GM18498 (cell line): ENCODE results near the gene EMID1.

Experiments
- ATAC-seq: cut with Tn5 transposase; IDR thresholded peaks from one replicate; pipeline ENCODE4 v1.9.1; 2021; ENCODE audit warnings: mild to moderate bottlenecking, moderate library complexity; ENCODE audit not compliant: unreplicated experiment

EMID1 gene

DNA sequence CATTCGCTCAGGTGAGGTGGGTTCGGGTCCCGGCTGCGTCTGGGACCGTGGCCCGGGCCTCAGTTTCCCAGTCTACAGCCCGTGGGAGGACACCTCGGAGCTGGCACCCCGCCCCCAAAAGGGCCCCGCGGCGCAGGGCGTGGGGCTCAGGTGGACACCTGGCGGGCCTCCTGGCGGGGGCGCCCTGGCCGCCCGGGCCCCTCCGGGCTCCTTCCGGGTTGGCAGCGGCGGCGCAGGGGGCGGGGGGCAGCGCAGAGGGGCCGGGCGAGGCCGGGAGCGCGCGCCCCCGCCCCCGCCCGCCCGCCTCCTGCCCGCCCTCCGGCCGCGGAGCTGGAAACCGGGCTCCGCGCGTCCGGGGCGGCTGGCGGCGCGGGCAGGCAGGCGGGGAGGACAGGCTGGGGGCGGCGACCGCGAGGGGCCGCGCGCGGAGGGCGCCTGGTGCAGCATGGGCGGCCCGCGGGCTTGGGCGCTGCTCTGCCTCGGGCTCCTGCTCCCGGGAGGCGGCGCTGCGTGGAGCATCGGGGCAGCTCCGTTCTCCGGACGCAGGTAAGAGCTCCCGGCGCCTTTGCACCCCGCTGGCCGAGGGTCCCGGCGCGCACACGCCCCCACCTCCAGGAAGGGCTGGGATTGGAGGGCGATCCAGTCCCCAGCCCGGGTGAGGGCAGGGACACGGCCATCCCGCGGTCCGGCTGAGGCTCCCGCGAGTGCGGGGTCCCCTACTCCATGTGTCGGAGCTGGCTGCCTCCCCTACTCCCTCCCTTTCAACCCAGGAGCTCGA lies at the start of gene EMID1:
TSS of gene EMID1 (plus strand) at position 303 of the 778 bp plus-strand sequence. CDS start at position 446, 143 bp downstream.
- peak; percentile 29 for ATAC-seq

GRCh38 chr22:29155966-29156365 lies 49.7 kb upstream of the EMID1 start:
- ATAC-seq, result no peak

DNA sequence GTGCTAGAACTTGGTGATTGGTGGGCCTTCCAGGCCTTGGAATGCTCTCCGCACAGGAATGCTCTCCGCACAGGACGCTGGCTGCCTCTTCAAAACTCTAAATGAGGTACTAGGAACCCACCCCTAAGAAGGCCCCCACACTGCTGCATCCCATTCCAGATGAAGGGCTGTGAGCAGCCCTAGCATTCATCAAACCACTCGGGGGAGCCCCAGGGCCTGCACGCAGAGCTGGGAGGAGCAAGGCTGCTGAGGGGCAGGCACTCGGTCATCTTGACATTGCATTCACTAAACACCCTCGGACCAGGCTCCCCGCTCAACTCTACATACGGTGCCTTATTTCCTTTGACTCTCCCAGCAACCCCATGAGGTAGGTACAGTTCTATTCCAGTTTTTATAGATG lies 49.2 kb upstream of the EMID1 start:
- no peak for ATAC-seq

DNA sequence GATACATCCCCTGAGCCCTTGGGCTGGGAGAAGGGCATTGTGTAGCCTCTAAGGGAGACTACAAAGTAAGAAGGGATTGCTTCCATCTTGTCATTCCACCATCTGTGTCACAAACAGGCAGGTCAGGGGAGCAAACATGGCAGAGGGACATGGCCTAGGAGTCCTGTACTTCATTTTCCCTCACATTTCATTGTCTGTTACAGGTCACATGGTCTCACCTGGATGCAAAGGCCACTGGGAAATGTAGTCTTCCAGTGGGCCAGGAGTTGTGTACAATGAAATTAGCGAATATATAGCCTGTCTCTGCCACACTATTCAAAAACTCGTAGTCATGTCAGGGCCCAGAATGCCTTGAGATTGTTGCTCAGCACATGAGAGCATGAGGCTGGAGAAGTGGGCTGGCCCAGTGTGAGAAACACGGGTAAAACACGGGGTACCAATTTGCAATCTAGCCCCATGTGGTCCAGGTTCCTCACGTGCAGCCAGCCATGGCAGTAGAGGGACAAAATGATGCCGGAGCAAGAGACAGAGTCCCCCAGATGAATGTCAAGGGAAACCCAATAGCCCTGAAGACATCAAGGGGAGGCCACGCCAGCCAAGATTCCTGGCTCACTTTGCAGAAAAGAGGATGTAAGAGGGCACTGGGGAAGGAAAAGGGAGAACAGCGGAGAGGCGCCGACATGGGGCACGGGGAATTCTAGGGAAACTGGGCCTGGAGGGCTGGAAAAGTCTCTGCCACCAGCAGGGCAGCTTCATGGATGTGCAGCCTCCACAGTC lies 47.7 kb upstream of the EMID1 start:
- ATAC-seq, result no peak

- ATAC-seq, result no peak
Observed at GRCh38 chr22:29158546-29158945, 47.1 kb upstream of the EMID1 start.

GRCh38 chr22:29163808-29164207 lies 41.9 kb upstream of the EMID1 start:
- no peak for ATAC-seq

DNA sequence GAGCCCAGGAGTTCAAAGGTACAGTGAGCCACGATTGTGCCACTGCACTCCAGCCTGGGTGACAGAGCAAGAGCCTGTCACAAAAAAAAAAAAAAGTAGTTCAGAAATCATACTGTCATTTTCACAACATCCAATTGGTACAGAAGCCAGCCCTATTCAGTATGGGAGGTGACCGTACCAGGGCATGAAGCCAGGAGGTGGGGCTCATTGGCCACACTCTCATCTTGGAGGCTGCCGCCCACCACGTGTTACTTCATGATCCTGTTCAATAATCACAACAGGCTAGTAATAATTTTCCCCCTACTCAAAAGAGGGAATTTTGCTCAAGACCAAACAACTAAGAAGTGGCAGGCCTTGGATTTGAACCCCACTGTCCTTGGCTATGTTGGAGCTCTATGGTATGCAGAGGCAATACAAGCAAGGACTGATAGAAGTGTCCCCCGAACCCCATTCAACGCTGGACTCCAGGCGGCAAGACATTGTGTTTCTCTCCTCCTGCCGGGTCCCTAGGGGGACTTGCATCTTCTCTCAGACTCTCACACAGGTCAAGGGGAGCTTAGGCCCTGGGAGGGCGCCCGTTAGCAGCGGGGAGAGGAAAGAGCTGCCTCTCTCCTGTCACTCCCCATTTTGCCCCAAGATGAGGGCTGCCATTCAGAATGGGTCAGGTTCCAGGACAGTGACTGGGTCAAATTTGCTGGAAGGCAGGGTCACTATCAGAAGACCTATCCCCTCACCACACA lies 40.2 kb upstream of the EMID1 start:
- no peak for ATAC-seq

DNA sequence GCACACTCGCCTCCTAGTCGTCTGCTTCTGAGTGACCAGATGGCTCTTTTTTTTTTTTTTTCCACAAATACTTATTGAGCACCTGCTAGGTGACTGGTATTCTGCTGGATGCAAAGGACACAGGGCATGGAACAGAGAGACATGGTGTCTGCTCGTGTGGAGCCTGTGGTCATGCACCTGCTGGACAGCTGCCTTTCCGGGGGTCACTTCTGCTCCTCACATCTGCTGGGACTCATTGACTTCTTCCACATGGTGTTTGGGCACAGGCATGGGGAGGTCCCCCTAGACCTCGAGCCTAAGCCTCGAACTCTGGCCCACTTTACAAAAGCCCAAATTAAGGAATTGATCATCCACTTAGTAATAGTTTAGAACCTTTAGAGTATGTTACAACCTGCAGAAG lies 39.5 kb upstream of the EMID1 start:
- ATAC-seq, result no peak

- ATAC-seq, result peak; percentile 92
Observed at GRCh38 chr22:29167032-29167911, 38.4 kb upstream of the EMID1 start.

DNA sequence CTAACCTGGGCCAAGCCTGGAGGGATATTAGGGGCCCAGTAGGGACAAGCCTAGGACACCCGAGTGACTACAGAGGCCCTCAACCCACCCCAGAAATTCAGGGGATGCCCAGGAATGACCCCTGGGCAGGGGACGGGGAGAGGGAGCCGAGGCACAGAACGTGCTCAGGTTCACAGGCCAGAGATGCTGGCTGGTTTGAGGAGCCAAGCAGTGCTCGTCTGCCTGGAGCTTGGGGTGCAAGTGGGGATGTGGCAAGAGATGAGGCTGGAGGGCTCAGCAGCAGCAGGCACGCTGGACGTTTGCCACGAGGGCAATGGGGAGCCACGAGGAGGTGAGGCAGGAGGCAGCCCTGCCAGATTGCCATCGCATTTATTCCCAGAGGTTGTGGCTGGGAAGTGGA lies 34.0 kb upstream of the EMID1 start:
- ATAC-seq, result no peak

- no peak for ATAC-seq
Observed at GRCh38 chr22:29172216-29172615, 33.5 kb upstream of the EMID1 start.

- ATAC-seq, result no peak
Observed at GRCh38 chr22:29175312-29175835, 30.3 kb upstream of the EMID1 start.

- no peak for ATAC-seq
Observed at GRCh38 chr22:29183971-29184848, 21.5 kb upstream of the EMID1 start.

- no peak for ATAC-seq
Observed at GRCh38 chr22:29184849-29185490, 20.7 kb upstream of the EMID1 start.

DNA sequence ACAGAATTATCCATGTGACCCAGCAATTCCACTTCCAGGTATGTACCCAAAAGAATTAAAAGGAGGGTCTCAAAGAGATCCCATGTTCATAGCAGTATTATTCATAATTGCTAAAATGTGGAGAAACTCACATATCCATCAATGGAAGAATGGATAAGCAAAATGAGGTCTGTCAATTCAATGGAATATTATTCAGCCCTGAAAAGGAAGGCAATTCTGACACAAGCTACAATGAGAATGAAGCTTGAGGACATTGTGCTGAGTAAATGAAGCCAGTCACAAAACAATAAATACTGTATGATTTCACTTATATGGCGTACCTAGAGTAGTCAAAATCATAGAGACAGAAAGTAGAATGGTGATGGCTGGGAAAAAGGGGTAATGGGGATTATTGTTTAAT lies 19.4 kb upstream of the EMID1 start:
- ATAC-seq, result no peak

GRCh38 chr22:29187831-29188230 lies 17.9 kb upstream of the EMID1 start:
- ATAC-seq, result no peak

- no peak for ATAC-seq
Observed at GRCh38 chr22:29190051-29190450, 15.6 kb upstream of the EMID1 start.

- ATAC-seq, result no peak
Observed at GRCh38 chr22:29190918-29191317, 14.8 kb upstream of the EMID1 start.

- no peak for ATAC-seq
Observed at GRCh38 chr22:29193021-29193420, 12.7 kb upstream of the EMID1 start.
